ENCODE data around the gene AP1G2.

DNA sequence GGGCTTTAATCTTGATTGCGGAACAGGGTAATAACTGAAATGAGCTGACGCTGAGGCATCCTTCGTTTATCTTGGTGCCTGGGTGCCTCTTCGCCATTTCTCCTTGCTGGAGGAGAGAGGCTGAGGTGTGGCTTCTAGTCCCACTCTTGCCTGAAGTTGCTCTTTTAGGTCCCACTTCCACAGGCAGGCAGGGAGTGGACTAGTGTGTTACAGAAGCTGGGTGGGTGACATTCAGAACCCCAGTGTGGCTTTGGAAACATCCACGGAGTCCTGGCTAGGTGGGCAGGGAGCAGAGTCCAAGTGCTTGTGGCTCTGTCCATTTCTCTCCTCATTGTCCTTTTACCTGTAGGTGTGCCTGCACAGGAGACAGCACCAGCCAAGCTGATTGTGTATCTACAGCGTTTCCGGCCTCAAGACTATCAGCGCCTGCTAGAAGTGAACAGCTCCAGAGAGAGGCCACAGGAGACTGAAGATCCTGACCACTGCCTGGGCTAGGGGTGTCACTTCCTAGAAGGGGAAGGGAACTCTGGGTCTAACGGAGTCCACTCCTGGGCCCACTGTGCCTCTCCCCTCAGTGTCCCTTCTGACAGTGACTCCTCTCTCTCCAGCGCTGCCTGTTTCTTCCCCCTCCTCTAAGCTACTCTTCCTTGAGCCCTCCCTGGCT lies 9.1 kb downstream of the AP1G2 start:
- TF ChIP-seq CTCF (conservative IDR thresholded peaks at IDR 0.05 in 1 of 2, IDR thresholded peaks at IDR 0.05 in 1 of 2; ENCODE audit: extremely low read depth in 1 of 2, insufficient read depth in 1 of 2, low read depth in 1 of 2, low read length in 2 of 2) (no peak), EZH2 (IDR thresholded peaks at IDR 0.05; ENCODE audit: borderline replicate concordance, low read length) (no peak)

Measured in mammary epithelial cell (primary cell).